Activated T-cell treated with anti-CD3 and anti-CD28 coated beads, Interleukin-2, amount 50 U/mL, for 1 hour (primary cell): ENCODE measurements around the gene SLC28A2.
"Not testable (repeated sequence)": the region's sequence is repeated elsewhere in the genome, so short reads cannot be mapped to it uniquely, and the experiment has no call there.

Experiments
- DNase-seq: peaks from one replicate; pipeline ENCODE4 v3.0.0-alpha.2; 2020

The SLC28A2 gene

DNA sequence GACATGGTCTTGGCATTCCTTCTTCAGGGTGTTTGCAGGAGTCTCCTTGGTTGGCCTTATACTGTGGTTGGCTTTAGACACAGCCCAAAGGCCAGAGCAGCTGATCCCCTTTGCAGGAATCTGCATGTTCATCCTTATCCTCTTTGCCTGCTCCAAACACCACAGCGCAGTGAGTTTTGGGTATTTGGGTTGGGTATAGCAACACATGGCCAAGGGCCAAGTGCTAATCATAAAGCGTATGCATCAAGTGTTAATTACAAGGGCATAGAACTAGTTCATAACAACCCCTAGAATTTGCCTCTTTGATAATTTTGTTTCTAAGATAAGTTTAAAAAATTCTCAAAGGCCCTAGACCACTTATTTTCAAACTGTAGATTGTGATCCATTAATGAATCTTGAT, 11.8 kb downstream of the SLC28A2 start:
- no peak for DNase-seq

DNA sequence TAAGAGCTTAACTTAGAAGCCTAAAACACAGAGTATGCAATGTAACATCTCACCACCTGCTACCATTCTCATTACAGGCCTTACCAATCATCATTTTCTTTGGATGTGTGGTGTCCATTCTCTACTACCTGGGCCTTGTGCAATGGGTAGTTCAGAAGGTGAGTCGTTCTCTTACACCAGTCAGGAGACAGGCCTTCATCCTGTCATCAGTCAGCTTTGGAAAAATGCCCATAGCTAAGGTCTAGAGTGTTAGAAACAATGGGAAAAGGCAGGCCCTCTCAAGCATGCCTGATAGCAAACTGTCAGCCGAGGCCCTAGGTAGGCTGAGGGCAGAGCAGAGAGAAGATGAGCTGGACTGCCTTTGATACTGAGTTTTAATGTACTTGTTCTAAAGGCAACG, 13.5 kb downstream of the SLC28A2 start:
- no peak for DNase-seq

DNA sequence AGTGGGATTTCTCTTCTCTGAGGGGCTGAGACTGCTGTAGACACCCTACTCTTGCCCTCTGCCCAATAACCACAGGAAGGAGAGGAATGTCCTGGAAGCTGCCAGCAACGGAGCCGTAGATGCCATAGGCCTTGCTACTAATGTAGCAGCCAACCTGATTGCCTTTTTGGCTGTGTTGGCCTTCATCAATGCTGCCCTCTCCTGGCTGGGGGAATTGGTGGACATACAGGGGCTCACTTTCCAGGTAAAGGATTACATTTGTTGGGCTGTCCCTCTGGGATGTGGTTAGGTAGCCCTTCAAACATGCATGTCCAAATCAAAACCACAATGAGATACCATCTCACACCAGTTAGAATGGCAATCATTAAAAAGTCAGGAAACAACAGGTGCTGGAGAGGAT, 16.1 kb downstream of the SLC28A2 start:
- DNase-seq = peak; percentile 18

DNA sequence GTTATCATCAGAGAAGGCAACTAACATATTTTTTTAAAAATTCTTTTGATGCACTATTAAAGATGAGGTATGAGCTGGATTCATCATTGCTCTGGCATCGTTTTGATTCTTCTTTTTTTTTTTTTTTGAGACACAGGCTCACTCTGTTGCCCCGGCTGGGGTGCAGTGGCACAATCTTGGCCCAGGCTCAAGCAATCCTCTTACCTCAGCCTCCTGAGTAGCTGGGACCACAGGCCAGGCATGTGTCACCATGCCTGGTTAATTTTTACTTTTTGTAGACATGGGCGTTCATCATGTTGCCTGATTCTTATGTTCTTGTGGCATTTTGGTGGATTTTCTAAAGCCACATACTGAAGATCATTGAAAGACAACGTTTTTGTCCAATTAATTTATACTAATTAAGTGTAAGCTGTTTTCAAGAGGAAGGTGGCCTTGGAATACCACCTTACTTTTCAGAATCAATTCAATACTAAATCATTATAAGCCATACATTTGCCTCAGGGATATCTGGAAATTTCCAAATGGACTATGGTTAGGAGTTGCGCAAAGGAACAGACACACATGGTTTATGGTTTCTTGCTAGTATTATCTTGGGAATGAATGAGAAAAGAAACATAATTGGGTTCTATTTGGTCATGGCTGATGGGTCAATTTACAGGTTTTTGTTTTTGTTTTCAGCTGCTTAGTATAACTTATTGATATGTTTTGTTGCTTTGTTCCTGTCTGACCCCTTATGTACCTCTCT, 22.8 kb downstream of the SLC28A2 start:
- no peak for DNase-seq

DNA sequence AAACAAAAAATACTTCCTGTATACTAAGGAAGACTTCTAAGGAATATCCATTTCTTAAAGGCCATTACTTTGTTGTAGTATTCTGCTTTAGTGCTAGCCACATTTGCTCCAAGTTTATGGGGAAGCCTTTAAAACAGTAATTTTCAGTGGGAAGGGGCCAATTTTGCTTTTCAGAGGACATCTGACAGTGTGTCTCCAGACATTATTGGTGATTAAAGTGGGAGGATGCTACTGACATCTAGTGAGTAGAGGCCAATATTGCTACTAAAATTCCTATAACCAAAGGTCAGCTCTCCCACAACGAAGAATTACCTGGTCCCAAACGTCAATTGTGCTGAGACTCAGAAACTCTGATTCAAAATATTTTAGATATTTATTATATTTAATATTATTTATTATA, 24.8 kb downstream of the SLC28A2 start:
- DNase-seq = no peak

DNA sequence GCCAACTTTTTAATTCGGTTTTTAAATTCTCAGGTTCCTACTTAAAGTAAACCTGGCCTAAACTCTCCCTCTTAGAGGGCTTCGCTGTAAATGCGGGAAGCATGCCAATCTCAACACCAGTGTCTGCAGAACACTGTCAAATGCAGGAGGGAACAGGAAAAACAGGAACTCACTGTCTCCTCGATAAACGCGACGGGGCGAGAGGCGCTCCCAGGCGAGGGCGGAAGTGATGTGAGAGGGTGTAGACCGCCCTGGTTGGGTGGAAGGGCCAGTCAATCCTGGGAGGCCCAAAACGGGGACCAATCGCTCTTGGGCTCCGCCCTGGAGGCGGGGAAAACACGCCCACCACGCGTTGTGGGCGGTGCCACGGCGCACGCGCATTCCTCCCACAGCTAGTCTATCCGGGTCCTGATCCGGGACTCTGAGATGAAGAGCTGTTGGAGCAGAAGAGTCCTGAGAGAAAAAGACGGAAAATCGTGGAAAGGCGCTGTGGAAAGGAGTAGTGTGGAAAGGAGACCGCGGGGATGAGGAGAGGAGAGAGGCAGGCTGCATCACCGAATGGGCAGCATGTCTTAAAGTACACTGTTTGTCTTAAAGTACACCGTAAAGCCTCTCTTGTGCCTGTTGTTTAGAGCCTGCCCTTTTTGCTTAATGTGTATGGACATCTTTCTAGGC, 27.1 kb downstream of the SLC28A2 start:
- peak; percentile 100 for DNase-seq

DNA sequence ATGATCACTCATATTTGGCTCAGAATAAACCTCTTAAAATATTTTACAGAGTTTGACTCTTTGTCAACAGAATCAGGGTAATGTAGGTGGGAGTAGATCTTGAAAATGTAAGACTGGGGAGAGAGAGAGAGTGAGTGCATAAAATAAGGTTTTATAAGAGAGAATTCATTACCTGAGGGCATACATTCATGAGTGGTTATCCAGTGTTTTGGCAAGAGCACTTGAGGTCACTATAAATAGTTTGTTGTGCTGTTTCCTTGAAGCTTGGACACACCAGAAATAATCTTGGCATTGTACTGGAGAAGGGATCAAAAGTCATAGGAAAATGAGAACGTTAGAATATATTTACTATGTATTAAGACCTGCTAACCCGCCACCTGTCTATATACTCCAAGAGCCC, 33.4 kb downstream of the SLC28A2 start:
- DNase-seq = no peak

DNA sequence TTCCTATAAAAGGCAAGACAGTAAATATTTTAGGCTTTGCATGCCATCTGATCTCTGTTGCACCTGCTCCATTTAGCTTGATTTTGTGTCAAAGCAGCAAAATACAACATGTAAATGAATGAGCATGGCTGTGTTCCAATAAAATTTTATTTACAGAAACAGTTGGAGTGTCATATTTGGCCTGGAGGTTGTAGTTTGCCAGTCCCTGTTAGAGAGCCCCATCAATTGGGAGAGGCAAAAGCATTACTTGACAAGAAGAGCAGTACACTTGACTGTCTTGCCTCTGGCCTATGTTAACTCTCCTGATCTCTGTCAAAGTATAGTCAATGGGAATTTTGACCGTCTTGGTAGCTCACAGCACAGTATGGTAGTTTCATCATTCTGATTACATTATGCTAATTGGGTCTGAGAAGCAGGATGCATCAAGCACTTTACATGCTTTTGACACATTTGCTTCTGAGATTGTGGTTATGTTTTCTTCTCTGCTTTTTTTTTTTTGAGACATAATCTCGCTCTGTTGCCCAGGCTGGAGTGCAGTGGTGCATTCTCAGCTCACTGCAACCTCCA, 35.4 kb downstream of the SLC28A2 start:
- no peak for DNase-seq

DNA sequence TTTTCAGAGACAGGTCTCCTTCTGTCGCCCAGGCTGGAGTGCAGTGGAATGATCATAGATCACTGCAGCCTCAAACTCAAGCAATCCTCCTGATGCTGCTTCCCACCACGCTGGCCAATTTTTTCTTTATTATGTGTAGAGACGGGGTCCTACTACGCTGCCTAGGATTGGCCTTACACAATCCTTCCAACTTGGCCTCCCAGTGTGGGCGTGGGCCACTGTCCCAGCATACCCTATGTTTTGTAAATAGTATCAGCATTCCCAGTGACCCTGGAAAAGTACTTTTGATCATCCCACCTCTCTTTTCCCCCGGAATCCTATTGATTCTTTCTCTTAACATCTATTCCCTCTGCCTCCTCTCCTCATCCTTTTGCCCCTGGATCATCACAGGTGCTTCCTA, 36.9 kb downstream of the SLC28A2 start:
- no peak for DNase-seq

DNA sequence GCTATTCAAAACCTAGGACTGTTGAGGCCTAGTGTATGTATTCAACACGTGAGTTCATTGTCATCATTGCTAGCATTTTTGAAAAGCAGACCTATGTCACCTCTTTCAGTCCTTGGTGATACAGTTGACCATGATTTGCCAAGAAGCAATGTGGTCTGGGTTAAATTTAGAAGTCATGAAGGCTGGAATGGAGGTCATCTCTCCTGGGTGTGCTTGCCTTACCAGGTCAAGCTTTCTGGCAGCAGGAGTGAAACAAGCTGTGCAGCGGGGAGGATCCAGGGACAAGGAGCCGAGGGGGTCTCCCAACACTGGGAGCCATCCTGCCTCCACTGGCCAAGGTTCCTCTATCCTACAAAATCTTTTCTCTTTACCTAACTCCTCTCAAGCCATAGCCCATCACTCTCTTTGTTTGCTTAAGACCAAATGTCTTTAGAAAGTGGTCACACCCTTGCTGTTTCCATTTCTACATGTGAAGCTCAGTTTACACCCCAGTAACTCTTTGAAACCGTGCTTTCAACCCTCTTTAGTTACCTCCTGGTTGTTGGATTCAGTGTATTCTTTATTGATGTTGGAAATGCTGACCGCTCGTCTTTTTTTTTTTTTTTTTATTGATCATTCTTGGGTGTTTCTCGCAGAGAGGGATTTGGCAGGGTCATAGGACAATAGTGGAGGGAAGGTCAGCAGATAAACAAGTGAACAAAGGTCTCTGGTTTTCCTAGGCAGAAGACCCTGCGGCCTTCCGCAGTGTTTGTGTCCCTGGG, 40.0 kb downstream of the SLC28A2 start:
- DNase-seq = no peak

DNA sequence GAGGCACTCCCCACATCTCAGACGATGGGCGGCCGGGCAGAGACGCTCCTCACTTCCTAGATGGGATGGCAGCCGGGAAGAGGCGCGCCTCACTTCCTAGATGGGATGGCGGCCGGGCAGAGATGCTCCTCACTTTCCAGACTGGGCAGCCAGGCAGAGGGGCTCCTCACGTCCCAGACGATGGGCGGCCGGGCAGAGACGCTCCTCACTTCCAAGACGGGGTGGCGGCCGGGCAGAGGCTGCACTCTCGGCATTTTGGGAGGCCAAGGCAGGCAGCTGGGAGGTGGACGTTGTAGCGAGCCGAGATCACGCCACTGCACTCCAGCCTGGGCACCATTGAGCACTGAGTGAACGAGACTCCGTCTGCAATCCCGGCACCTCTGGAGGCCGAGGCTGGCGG, 41.3 kb downstream of the SLC28A2 start:
- DNase-seq = not testable (repeated sequence)

DNA sequence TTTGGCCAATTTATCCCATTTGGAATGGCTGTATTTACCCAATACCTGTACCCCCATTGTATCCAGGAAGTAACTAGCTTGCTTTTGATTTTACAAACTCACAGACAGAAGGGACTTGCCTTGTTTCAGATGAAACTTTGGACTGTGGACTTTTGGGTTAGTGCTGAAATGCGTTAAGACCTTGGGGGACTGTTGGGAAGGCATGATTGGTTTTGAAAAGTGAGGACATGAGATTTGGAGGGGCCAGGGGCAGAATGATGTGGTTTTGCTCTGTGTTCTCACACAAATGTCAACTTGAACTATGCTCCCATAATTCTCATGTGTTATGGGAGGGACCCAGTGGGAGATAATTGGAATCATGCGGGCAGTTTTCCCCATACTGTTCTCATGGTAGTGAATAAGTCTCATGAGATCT, 46.9 kb downstream of the SLC28A2 start:
- DNase-seq = not testable (repeated sequence)

DNA sequence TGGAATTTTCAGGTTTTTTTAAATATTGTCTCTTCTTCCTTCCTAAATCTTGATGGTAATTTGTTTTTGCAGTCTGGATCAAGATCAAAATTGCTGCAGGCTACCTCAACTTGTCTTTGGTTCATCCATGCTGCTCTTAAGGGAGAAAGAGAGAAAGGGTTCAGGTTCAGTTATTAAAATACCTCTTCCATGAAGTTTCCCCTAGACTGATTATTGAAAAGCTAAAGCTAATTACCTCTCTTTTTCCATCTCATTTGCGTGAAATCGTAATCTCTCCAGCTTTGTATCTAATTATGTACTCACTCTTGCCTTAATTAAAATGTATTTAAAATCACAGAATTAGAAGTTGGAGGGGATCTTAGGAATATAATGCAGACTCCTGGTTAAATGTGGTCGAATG, 52.7 kb downstream of the SLC28A2 start:
- no peak for DNase-seq

DNA sequence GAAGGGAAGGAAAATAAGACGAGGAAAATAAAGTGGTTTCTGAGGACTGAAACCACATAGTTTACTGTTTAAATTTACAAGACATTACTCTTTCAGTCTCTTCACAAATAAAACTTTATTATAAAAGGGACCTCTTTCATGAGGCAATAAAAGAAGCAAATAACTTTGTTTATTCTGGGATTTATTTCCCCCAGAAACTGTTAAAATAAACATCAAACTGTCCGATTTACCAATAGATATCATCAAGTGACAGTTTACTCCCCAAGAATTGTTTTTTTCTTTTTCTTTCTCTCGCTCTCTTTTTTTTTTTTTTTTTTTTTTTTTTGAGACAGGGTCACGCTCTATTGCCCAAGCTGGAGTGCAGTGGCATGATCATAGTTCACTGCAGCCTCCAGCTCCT, 54.1 kb downstream of the SLC28A2 start:
- DNase-seq = no peak

DNA sequence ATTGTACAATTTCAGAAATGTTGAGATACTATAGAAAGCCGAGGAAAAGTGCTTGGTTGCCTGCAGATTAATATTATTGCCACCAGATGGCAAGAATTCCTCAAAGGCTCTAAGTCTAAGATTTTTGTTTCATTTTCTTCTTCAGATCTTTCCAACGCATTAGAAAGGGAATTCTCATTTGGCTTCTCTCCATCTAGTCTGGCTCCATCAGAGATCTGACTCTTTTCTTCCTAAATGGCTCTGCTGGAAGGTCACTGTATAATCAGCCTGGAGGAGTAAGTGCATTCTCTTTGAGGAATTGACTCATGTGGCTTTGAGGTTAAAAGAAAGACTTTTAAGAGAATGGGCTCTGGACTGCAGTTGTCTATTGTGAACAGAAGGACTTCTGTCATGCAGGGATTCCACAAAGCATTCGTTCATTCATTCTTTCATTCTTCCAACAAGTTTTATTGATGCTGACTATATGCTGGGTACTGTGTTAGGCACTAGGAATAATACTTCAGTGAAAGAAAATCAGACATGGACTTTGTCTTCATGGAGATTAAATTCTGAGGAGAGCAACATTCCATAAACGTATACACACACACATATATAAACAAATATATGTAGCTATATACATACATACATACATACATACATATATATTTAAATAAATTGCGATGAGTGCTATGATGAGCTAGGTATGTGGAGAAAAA, 55.3 kb downstream of the SLC28A2 start:
- no peak for DNase-seq

DNA sequence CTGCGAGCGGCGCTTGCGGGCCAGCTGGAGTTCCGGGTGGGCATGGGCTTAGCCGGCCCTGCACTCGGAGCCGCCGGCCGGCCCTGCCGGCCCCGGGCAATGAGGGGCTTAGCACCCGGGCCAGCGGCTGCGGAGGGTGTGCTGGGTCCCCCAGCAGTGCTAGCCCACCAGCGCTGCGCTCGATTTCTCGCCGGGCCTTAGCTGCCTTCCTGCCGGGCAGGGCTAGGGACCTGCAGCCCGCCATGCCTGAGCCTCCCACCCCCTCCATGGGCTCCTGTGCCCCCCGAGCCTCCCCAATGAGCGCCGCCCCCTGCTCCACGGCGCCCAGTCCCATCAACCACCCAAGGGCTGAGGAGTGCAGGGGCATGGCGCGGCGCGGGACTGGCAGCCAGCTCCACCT, 62.1 kb downstream of the SLC28A2 start:
- not testable (repeated sequence) for DNase-seq

DNA sequence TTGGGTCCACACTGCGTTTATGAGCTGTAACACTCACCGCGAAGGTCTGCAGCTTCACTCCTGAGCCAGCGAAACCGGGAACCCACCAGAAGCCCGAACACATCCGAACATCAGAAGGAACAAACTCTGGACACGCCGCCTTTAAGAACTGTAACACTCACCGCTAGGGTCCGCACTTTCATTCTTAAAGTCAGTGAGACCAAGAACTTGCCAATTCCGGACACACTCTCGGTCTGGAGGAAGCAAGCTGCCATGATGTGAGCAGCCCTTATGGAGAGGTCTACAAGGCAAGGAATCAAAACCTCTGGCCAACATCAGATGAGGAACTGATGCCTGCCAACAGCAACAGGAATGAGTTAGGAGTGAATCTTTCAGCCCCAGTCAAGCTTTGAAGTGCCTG, 62.9 kb downstream of the SLC28A2 start:
- DNase-seq = no peak

DNA sequence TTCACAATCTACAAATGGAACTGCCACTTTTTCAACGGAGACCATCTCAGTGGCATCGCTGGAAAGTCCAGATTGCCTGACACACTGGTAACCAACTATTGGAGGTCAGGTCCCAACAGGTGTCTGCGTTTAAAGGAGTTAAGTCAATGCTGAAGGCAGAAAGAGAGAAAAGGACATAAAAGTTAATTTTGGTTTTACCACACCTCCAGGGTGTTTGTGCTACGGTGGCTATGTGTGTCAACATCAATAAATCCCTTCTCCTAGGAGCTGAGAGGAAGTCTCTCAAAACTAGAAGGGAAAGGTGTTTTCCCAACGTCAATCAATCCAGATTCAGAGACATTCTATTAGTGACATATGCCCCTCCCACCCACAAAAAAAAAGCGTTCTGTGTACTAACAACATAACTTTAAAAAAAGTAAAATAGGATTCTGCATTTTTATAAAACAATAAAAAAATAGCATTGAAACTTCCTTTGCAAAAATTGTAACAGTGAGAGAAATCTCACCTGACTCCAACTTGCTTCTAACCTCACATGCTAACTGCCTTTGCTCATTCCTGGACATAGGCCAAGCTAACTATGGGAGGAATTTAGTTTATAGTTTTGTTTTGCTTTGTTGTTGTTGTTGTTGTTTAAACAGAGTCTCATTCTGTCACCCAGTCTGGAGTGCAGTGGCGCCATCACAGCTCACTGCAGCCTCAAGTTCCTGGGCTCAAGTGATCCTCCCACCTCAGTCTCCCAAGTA, 67.6 kb downstream of the SLC28A2 start:
- no peak for DNase-seq

DNA sequence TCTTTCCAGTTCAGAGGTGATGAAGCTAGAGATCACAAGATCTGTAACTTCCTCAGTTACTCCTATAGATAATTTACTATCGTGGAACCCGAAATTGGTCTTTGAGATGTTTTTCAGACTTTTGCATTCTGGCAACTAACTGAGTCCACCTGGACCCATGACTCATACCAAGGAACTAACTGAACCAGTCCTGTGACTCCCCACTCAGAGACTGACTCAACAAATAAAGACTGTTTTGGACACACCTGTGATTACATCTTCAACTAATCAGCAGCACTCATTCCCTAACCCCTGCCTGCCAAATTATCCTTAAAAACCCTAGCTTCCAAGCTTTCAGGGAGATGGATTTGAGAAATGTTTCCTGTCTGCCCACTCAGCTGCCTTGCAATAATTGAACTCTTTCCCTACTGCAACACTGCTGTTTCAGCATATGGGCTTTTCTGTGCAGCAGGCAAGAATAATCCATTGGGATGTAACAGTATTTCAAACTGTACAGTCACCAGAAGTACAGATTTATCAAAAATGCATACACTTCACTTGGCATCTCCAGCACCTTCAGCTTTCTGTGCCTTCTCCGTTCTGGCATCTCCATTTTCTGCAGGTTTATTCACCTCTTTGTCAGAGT, 68.7 kb downstream of the SLC28A2 start:
- DNase-seq = no peak

DNA sequence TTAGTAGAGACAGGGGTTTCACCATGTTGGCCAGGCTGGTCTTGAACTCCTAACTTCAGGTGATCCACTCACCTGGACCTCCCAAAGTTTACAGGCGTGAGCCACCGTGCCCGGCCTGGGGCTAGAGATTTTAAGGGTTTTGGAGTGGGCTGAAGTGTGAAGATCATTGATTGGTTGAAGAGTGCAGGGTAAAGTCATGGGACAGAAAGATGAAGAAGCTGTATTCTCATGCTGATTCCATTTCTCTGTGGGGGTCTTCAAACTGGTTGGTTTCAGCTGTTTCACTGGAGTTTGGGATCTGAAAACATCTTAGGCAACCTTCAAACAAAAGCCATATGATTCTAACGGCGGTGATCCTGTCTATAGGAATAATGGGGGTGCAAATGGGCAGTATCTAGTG, 74.2 kb downstream of the SLC28A2 start:
- no peak for DNase-seq

DNA sequence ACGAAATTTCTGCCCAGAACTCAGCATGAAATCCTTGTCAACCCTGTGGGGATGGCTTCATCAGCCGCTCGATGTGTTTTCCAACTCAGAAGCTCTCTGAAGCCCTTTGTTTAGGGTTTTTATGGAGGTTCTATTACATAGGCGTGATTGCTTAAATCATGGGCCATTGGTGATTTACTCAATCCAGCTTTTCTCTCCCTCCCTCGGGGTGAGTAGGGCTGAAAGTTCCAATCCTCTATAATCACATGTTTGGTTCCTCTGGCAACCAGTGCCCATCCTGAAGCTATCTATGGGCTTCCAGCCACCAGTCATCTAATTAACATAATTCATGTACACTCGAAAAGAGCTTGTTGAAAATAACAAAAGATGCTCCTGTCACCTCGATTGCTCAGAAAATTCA, 74.7 kb downstream of the SLC28A2 start:
- DNase-seq = no peak
